ENCODE measurements around the gene KRT35.

The KRT35 gene

GRCh38 chr17:41481036-41481435 lies at the start of gene KRT35:
KRT35 (minus strand) TSS chr17:41481151; CDS start chr17:41481097, 54 bp downstream.
- no peaks in the 10 kb centered on the region for H3K4me1 ChIP-seq (ENCODE audit: control insufficient read depth, insufficient read depth, low read length)
- TF ChIP-seq ZNF792 (tag by site-specific recombination; IDR thresholded peaks at IDR 0.05), result no peak
- TF ChIP-seq ZNF560 (tag by site-specific recombination; IDR thresholded peaks at IDR 0.05; ENCODE audit: borderline replicate concordance), result no peak
- no peak for TF ChIP-seq ZNF292 (tag by site-specific recombination; IDR thresholded peaks at IDR 0.05; ENCODE audit: borderline replicate concordance, low read depth)
- no peak for TF ChIP-seq ZSCAN5A (tag by site-specific recombination; IDR thresholded peaks at IDR 0.05)
- TF ChIP-seq ZNF521 (tag by site-specific recombination; IDR thresholded peaks at IDR 0.05), result no peak
- TF ChIP-seq ZNF248 (tag by site-specific recombination; IDR thresholded peaks at IDR 0.05), result no peak
- TF ChIP-seq, protein P1, sequence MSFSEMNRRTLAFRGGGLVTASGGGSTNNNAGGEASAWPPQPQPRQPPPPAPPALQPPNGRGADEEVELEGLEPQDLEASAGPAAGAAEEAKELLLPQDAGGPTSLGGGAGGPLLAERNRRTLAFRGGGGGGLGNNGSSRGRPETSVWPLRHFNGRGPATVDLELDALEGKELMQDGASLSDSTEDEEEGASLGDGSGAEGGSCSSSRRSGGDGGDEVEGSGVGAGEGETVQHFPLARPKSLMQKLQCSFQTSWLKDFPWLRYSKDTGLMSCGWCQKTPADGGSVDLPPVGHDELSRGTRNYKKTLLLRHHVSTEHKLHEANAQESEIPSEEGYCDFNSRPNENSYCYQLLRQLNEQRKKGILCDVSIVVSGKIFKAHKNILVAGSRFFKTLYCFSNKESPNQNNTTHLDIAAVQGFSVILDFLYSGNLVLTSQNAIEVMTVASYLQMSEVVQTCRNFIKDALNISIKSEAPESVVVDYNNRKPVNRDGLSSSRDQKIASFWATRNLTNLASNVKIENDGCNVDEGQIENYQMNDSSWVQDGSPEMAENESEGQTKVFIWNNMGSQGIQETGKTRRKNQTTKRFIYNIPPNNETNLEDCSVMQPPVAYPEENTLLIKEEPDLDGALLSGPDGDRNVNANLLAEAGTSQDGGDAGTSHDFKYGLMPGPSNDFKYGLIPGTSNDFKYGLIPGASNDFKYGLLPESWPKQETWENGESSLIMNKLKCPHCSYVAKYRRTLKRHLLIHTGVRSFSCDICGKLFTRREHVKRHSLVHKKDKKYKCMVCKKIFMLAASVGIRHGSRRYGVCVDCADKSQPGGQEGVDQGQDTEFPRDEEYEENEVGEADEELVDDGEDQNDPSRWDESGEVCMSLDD (tag by site-specific recombination; IDR thresholded peaks at IDR 0.05), result no peak
- no peak for TF ChIP-seq ZNF132 (tag by site-specific recombination; IDR thresholded peaks at IDR 0.05; ENCODE audit: borderline replicate concordance)
- no peak for TF ChIP-seq ZNF223 (tag by site-specific recombination; IDR thresholded peaks at IDR 0.05)
- TF ChIP-seq ZBTB21 (tag by site-specific recombination; IDR thresholded peaks at IDR 0.05), result no peak
- TF ChIP-seq ZNF155 (tag by site-specific recombination; IDR thresholded peaks at IDR 0.05), result no peak
- TF ChIP-seq ZNF837 (tag by site-specific recombination; IDR thresholded peaks at IDR 0.05), result no peak
- no peak for TF ChIP-seq ZFHX2 (tag by site-specific recombination; conservative IDR thresholded peaks at IDR 0.05)
- TF ChIP-seq ZBTB20 (tag by site-specific recombination; IDR thresholded peaks at IDR 0.05), result no peak
- TF ChIP-seq, protein P2, sequence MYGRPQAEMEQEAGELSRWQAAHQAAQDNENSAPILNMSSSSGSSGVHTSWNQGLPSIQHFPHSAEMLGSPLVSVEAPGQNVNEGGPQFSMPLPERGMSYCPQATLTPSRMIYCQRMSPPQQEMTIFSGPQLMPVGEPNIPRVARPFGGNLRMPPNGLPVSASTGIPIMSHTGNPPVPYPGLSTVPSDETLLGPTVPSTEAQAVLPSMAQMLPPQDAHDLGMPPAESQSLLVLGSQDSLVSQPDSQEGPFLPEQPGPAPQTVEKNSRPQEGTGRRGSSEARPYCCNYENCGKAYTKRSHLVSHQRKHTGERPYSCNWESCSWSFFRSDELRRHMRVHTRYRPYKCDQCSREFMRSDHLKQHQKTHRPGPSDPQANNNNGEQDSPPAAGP (tag by site-specific recombination; IDR thresholded peaks at IDR 0.05), result no peak
- TF ChIP-seq ZNF416 (tag by site-specific recombination; IDR thresholded peaks at IDR 0.05), result no peak
- no peak for TF ChIP-seq ZNF10 (tag by site-specific recombination; IDR thresholded peaks at IDR 0.05)
- ChIA-PET CTCF (interaction anchor here (1.6 kb wide), 1 partner anchor 16 kb away, joined by 5 read pairs; no protein-coding TSS in a partner anchor), POLR2A (no interaction called here)
- no peak within 1 kb of the TSS for H3K27ac ChIP-seq (ENCODE audit: extremely low read depth, low read depth, low read length)
- no peak within 1 kb of the TSS for H3K4me3 ChIP-seq (ENCODE audit: low read depth, low read length)
- H3K9me3 ChIP-seq (ENCODE audit: control insufficient read depth, insufficient read depth, low read depth, low read length), result no peaks in the 10 kb centered on the region
- H3K36me3 ChIP-seq (ENCODE audit: control insufficient read depth in 2 of 2, insufficient read depth in 1 of 2, low read length in 2 of 2), result no peaks in the 10 kb centered on the region

DNA sequence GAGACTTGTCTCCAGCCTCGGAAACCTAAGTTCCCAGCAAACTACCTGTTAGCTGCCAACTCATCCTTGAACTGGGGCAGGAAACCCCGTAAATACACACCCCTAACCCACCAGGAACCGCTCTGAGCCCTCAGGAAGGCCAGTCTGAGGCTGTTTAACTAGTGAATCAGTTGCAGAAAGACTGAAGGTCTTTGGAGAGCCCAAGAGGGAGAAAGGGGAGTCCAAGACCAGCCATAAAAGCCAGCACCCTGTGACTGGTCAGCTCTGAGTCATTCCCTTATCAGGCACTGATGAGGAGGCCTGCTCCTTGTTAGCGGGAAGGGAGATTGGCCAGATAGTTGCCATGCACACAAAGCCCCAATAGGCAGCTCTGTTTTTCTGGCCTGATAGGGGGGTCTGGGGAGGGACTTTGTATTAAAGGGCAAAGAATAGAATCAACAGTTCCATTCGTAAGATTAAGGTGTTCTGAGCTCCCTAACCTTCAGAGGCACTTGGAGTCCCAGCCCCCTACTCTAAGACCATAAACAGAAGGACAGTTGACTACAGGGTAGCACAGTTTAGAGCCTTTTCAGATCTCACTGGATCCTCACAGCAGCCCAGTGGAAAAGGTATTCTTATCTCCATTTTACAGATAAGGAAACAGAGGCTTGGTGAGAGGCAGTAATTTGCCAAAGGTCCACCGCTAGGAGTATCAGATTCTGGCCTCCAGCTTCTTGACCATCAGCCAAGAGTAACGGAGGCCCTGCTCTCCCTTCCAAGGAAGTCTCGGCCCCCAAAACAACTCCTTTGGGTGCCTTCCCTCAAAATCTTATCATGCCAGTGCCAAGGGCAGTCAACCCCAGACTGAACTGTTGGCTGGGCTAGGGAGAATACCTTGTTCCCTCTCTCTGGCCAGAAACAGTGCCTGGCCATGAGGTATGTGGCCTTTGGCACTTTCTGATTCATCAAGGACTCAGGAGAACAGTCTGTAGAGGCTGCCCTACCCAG lies 49.4 kb upstream of the KRT35 start:
- CTCF ChIA-PET, result interaction anchor here (0.7 to 4.8 kb wide), 12 partner anchors 10 to 384 kb away, joined by 3 to 55 read pairs (median 4); no protein-coding TSS in a partner anchor
- Histone ChIP-seq H3K27ac (ENCODE audit: extremely low read depth, low read depth, low read length) (peak overlapping the region; percentile 32), H3K4me3 (ENCODE audit: low read depth, low read length) (no peak overlapping the region), H3K4me1 (ENCODE audit: control insufficient read depth, insufficient read depth, low read length) (peaks cover 14% of the 10 kb centered on the region), H3K9me3 (ENCODE audit: control insufficient read depth, insufficient read depth, low read depth, low read length) (no peaks in the 10 kb centered on the region), H3K36me3 (ENCODE audit: control insufficient read depth in 2 of 2, insufficient read depth in 1 of 2, low read length in 2 of 2) (no peaks in the 10 kb centered on the region; a peak in 1 of 3 replicates)
- POLR2A ChIA-PET, result interaction anchor here (1.6 to 1.8 kb wide), 2 partner anchors 135 to 159 kb away, joined by 5 to 13 read pairs; partner anchors contain the start of gene EIF1
- TF ChIP-seq, protein P3, sequence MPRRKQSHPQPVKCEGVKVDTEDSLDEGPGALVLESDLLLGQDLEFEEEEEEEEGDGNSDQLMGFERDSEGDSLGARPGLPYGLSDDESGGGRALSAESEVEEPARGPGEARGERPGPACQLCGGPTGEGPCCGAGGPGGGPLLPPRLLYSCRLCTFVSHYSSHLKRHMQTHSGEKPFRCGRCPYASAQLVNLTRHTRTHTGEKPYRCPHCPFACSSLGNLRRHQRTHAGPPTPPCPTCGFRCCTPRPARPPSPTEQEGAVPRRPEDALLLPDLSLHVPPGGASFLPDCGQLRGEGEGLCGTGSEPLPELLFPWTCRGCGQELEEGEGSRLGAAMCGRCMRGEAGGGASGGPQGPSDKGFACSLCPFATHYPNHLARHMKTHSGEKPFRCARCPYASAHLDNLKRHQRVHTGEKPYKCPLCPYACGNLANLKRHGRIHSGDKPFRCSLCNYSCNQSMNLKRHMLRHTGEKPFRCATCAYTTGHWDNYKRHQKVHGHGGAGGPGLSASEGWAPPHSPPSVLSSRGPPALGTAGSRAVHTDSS (tag by site-specific recombination; IDR thresholded peaks at IDR 0.05), result 0 out of 2 replicates have a peak, but pooled peaks have one; percentile 25
- TF ChIP-seq ZNF335 (tag by site-specific recombination; conservative IDR thresholded peaks at IDR 0.05) (peak; percentile 87), ZBTB17 (tag by site-specific recombination; IDR thresholded peaks at IDR 0.05) (peak; percentile 41; the same call in 1 of the 2 replicates), ZNF704 (tag by site-specific recombination; IDR thresholded peaks at IDR 0.05) (no peak), FEZF1 (tag by site-specific recombination; IDR thresholded peaks at IDR 0.05) (0 out of 2 replicates have a peak, but pooled peaks have one; percentile 18), SP2 (tag by site-specific recombination; IDR thresholded peaks at IDR 0.05) (peak; percentile 60), ZSCAN30 (tag by site-specific recombination; IDR thresholded peaks at IDR 0.05) (peak; percentile 6; the same call in 1 of the 2 replicates), GLIS1 (tag by site-specific recombination; IDR thresholded peaks at IDR 0.05) (peak; percentile 44), ZNF664 (tag by site-specific recombination; IDR thresholded peaks at IDR 0.05) (no peak)
